GM08714 (cell line): ENCODE data around the gene CCNE1.

ENCODE experiments used
- H3K4me3 ChIP-seq: fragments of 200-500 bp; sonication (Bioruptor generic); 2 replicates; pipeline ENCODE4 v1.5.1; 2014; ENCODE audit warnings: mild to moderate bottlenecking, low read length, inconsistent platforms
- ZNF274 ChIP-seq: IDR thresholded peaks from 2 replicates; pipeline ENCODE4 v1.6.1; 2012; ENCODE audit warnings: mild to moderate bottlenecking, low read depth, low read length

CCNE1 gene

DNA sequence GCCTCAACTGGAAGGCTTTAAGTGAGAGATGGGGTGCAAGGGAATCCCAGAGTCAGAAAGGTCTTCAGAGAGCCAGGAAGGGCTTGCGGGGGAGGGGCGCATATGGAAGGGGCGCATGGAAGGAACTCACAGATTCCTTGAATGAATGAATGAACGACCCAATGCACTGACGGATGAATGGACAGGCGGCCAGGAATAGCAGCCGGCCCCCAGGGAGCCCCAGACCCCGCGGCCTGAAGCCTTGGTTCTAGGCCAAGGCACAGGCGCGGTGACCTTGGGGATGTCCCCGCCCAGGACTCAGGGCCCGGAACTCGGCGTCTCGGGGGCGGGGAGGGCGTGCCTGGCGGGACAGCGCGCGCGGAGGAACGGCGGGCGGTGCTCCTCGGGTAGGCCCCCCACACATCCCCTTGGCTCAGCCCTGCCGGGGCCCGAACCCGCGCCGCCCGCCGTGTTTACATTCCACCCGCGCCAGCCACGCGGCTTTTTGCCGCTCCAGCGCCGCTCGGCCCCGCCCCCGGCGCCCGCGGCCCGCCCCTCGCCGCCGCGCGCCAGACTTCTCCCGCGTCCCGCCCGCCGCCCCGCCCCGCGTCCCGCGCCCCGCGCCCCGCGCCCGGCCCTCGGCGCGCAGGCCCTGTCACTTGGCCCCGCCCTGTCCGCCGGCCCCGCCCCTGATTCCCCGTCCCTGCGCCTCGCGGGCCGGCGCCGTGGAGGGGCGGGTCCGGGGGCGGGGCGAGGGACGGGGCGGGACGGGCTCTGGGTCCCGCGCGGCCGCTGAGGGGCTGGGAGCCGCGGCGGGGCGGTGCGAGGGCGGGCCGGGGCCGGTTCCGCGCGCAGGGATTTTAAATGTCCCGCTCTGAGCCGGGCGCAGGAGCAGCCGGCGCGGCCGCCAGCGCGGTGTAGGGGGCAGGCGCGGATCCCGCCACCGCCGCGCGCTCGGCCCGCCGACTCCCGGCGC, at the start of gene CCNE1:
Gene CCNE1, plus strand, starts transcription at position 867 of the 955 bp plus-strand sequence. CDS start 565 bp downstream, outside the sequence.
- no peak for TF ChIP-seq ZNF274
- peak within 1 kb of the TSS; percentile 60 for H3K4me3 ChIP-seq

DNA sequence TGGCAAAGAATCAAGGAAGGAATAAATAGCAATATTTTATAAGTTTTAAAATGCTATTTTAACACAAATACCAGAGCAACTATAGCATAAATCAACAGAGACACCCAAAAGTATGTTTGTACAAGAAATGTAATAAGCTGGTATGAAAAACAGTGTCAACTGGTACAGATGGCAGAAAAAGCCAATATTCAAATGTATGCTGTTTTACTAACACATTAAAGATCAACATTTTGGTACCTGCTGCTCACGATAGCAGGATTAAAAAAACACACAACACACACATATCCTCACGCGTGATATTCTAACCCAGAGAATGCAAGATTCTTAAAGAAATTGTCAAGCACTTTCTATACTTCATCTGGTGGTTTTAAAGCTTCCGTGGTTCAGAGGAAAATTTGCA, 48.6 kb upstream of the CCNE1 start:
- H3K4me3 ChIP-seq: no peak overlapping the region
- TF ChIP-seq ZNF274: no peak

DNA sequence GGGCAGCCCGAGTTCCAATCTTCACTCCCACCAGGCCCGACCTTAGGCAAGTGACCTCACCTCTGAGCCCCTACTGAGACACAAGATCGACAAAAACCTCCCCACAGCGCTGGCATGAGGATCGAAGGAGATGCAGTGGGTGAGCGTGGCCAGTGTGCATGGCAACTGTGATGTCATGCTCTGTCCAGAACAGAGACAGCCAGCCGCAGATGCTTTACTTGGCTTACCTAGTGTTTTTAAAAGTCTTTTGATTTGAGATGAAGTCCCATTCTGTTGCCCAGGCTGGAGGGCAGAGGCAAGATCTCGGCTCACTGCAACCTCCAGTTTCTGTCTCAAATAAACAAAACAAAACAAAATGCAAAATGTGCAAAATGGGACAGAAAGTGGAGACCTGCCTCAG, 47.4 kb upstream of the CCNE1 start:
- no peak overlapping the region for H3K4me3 ChIP-seq
- TF ChIP-seq ZNF274: no peak

DNA sequence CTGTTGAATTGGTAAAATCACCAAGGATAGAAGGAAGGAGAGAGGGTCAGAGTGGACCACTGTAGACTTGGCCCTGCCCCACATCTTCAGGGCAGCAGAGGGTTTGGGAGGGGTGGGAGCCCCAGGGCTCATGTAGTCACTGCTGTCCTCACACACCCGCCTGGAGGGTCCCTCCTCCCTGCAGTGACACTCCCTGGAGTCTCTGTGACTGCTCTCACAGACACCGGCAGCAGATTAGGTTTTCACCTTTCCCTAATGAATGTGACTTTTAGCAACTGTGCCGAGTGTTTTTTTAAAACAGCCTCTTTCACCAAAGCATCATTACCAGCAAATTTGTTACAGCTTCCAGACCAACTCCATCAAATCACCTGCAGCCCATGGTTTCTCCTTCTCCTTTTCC, 45.7 kb upstream of the CCNE1 start:
- no peak overlapping the region for H3K4me3 ChIP-seq
- TF ChIP-seq ZNF274: no peak

DNA sequence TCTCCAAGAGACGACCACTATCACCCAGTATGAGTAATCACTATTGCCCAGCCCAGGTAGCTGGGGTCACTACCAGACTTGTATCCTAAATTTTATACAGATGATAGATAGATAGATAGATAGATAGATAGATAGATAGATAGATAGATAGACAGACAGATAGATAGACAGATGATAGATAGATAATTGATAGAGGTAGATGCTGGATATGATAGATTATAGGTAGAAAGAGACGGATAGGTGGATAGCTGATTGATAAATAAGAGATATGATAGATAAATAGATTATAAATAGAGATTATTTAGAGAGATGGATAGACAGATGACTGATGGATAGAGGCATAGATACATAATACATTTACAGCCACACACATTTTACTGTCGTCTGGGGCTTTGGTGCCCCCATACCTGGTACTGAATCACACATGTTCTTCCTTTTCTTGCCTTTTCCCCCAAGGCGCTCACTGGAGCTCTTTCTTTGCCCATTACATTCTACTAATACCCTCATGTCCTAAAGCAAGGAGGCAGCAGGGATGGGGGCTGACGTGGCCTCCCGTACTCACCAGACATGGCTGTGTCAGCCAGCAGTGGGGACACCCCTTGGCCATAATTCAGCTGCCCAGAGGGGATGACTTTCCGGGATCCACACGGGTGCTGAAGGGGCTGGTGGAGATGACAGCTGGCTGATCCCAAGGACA, 44.6 kb upstream of the CCNE1 start:
- H3K4me3 ChIP-seq: no peak overlapping the region
- TF ChIP-seq ZNF274: no peak

DNA sequence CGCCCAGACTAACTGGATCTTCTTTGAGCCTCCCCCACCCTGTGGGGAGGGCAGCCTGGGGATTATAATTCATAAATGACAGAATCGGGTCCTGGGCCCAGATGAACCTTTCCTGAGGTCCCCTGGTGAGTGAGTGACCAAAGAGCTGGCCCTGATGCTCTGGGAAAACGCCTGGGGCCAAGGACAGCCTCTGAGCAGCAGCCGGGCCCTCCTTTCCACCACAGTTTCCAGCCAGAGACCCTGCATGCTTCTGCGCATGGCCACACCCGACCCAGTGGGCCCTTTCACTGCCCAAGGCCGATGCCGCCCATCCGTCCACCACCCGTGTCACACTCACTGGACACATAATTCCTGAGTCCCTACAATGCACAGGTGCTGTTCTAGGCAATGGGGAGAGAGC, 43.6 kb upstream of the CCNE1 start:
- no peak for TF ChIP-seq ZNF274
- no peak overlapping the region for H3K4me3 ChIP-seq

DNA sequence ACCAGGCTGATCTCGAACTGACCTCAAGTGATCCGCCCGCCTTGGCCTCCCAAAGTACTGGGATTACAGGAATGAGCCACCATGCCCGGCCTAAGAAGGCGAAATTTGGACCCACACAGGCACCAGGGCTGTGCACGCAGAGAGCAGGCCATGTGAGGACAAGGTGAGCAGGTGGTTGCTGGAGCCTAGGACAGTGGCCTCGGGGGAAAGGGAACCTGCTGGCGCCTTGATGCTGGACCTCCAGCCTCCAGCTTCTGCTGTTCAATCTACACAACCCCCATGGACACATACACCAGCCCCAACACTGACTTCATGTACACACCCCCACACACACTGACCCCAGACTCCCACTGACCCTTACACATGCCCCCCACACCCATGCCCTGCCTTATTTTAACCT, 41.8 kb upstream of the CCNE1 start:
- no peak for TF ChIP-seq ZNF274
- no peak overlapping the region for H3K4me3 ChIP-seq

DNA sequence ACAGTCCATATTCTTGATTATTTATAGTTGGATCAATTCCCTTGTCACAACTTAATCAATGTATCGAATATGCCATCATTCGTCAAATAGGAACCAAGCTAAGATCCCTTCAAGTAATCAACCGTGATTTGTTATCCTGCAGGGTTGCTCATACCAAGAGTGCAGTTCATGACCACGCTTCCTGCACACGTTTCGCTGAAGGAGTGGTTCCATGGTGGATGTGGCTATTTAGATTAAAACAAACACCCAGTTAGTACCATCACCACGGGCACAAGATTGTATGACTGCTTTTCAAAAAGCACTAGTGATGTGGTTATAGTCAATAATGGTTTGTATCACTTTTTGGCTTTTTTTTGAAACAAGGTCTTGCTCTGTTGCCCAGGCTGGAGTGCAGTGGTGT, 41.1 kb upstream of the CCNE1 start:
- no peak overlapping the region for H3K4me3 ChIP-seq
- no peak for TF ChIP-seq ZNF274

DNA sequence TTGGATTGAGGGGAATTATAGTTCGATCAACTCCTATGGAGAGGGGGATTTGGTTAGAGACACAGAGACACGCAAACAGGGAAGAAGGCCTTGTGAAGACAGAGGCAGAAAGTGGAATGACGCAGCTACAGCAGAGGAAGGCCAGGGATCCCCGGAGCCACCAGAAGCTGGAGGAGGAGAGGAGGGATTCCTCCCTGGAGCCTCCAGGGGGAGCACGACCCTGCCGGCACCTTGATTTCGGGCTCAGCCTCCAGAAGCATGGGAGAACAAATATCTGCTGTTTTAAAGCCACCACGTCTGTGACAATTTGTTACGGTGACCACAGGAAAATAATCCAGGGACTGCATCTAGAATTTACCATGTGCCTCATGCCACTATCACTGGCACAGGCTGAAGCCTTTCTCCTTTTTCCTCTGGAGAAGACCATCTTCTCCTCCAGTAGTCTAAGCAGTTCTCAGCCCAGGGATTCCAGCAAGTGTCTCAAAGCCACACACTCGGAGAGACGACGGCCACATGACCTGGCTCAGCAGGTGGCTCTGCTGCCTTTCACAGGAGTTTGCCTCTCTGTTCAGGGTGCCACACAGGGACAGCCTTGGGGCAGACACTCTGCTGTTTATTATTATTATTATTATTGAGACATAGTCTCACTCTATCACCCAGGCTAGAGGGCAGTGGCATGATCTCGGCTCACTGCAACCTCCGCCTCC, 39.9 kb upstream of the CCNE1 start:
- no peak overlapping the region for H3K4me3 ChIP-seq
- no peak for TF ChIP-seq ZNF274

DNA sequence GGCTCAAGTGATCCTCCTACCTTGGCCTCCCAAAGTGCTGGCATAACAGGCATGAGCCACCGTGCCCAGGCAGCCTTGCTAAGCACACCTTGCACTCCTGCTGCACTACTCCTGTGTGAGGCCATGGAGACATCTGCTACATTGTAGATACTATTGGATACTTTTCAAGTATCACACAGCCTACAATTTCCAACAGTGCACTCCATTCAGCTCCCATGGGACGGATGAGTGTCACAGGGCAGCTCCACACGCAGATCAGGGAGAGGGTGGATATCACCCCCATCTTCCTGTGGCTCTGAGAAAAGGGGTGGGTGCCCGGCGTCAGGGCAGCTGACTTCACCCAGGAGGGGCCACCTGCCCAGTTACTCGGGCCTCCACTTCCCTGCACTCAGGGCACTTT, 39.1 kb upstream of the CCNE1 start:
- no peak for TF ChIP-seq ZNF274
- H3K4me3 ChIP-seq: no peak overlapping the region

DNA sequence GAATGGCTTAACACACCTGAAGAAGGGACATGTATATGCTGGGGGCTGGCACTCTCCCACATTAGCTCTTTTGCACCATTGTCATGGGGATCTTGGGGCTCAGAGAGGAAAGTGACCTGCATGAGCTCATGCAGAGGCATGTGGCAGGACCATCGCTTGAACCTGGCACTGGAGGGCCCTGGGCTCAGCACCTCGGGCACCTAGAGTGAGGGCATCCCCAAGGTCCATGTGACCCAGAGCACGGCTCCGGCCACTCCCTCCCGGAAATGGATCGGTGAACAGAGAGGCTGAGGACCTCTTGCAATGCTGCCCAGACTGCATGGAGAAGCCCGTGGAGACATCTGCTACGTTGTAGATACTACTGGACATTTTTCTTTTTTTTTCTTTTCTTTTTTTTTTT, 38.6 kb upstream of the CCNE1 start:
- TF ChIP-seq ZNF274: no peak

DNA sequence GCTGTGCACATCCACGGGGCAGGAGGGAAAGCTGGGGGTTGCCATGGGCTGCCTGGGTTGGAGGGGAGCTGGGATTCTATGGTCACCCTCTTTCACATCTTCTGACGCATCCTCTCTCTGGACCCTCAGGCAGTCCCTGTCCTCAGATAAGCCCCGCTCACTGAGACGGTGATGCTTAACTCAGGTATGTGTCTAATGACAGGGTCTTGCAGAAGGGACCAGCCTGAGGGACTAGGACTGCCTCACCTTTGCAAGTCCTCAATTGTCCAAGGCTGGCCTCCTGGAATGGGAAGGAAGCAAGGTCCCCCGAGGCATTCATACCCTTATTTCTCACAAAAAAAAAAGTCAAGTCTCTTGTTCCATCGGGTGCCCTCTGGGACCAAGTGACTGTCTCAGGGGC, 37.7 kb upstream of the CCNE1 start:
- no peak for TF ChIP-seq ZNF274
- no peak overlapping the region for H3K4me3 ChIP-seq

More for the DNA sequence above, 38.6 kb upstream of the CCNE1 start:
- H3K4me3 ChIP-seq: no peak overlapping the region

DNA sequence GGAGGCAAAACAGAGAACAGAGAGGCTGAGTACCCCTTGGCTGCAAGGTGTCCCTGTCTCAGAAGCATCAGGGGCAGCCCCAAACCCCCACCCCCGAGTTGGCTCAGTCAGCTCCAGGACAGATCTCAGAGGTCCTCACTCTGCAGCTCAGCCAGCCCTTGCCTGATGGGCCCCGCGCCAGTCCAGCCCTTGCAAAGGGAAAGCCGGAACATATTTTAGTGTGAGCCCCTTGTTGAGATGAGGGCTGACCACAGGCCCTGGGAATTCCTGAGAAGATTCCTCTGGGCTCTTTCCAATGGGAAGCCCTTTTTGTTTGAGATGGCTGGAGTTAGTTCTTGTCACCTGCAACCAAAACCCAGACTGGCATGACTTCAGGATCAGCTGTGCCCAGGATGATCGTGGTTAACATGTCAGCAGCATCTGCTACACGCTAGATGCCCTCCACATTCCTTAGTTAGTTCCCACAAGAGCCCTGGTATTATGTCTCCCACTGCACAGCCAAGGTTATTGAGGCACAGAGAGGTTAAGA, 33.9 kb upstream of the CCNE1 start:
- H3K4me3 ChIP-seq: no peak overlapping the region
- TF ChIP-seq ZNF274: no peak

DNA sequence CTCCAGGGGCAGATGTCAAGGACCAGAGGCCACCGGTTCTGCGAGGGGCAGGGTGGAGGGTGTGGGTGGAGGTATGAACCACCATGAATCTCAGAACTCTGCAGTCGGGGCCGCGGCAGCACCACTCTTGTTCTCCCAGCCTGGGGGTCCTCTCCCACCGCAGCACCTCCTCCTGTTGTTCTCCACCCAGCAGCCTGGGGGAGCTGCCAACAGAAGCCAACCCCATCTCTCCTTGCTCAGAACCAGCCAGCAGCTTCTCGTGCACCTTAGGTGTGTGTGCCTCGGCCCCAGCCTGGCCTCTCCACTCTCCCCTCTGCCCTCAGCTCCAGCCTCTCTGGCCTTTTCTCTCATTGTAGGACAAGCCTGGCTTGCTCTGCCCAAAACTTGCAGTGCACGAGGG, 31.9 kb upstream of the CCNE1 start:
- no peak for TF ChIP-seq ZNF274
- no peak overlapping the region for H3K4me3 ChIP-seq
